HL-60 (cell line): ENCODE data around the gene LRP6.

ENCODE experiments used
- POLR2AphosphoS5 ChIP-seq: IDR thresholded peaks from 2 replicates; pipeline ENCODE4 v1.6.1; 2012; ENCODE audit warnings: low read depth
- TF ChIP-seq, protein P1 (sequence below): IDR thresholded peaks from 2 replicates; pipeline ENCODE4 v1.6.1; 2012; ENCODE audit warnings: low read depth; ENCODE audit not compliant: insufficient replicate concordance
- TF ChIP-seq, protein P2 (sequence below): IDR thresholded peaks from one replicate; pipeline ENCODE4 v1.5.1; 2011; ENCODE audit warnings: low read length, control low read depth, inconsistent platforms; ENCODE audit not compliant: insufficient read depth

- TF ChIP-seq, protein P1, sequence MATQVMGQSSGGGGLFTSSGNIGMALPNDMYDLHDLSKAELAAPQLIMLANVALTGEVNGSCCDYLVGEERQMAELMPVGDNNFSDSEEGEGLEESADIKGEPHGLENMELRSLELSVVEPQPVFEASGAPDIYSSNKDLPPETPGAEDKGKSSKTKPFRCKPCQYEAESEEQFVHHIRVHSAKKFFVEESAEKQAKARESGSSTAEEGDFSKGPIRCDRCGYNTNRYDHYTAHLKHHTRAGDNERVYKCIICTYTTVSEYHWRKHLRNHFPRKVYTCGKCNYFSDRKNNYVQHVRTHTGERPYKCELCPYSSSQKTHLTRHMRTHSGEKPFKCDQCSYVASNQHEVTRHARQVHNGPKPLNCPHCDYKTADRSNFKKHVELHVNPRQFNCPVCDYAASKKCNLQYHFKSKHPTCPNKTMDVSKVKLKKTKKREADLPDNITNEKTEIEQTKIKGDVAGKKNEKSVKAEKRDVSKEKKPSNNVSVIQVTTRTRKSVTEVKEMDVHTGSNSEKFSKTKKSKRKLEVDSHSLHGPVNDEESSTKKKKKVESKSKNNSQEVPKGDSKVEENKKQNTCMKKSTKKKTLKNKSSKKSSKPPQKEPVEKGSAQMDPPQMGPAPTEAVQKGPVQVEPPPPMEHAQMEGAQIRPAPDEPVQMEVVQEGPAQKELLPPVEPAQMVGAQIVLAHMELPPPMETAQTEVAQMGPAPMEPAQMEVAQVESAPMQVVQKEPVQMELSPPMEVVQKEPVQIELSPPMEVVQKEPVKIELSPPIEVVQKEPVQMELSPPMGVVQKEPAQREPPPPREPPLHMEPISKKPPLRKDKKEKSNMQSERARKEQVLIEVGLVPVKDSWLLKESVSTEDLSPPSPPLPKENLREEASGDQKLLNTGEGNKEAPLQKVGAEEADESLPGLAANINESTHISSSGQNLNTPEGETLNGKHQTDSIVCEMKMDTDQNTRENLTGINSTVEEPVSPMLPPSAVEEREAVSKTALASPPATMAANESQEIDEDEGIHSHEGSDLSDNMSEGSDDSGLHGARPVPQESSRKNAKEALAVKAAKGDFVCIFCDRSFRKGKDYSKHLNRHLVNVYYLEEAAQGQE: no peak
- TF ChIP-seq, protein P2, sequence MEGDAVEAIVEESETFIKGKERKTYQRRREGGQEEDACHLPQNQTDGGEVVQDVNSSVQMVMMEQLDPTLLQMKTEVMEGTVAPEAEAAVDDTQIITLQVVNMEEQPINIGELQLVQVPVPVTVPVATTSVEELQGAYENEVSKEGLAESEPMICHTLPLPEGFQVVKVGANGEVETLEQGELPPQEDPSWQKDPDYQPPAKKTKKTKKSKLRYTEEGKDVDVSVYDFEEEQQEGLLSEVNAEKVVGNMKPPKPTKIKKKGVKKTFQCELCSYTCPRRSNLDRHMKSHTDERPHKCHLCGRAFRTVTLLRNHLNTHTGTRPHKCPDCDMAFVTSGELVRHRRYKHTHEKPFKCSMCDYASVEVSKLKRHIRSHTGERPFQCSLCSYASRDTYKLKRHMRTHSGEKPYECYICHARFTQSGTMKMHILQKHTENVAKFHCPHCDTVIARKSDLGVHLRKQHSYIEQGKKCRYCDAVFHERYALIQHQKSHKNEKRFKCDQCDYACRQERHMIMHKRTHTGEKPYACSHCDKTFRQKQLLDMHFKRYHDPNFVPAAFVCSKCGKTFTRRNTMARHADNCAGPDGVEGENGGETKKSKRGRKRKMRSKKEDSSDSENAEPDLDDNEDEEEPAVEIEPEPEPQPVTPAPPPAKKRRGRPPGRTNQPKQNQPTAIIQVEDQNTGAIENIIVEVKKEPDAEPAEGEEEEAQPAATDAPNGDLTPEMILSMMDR: no peak
- TF ChIP-seq POLR2AphosphoS5: no peak
These were observed 59.1 kb downstream of the LRP6 start for GRCh38 chr12:12207746-12208145.
